IMR-90 (cell line): ENCODE data around the gene ACE. TPM values are rescaled to one million over a fixed set of nuclear protein-coding genes. Genes with fewer than 3 reads are reported as not detected.
A peak's percentile ranks its signal among the peaks of the same experiment; 100 is the strongest.

Experiments used
- ATAC-seq: fragments of 200-7000 bp; cut with Tn5 transposase; 2 replicates; pipeline ENCODE4 v1.9.1; 2020; ENCODE audit warnings: low read depth, mild to moderate bottlenecking, moderate library complexity
- BruUV-seq: library from RNA; stranded (reverse); fragments of 400-500 nt; replicated peaks from 2 replicates; lab custom pipeline; 2021; lab: Mats Ljungman, UMichigan
- CTCF ChIA-PET: fragments of 300-600 bp; formaldehyde crosslinking; extraction: SDS; loops from one replicate; lab custom pipeline; 2021; ENCODE audit warnings: antibody characterized with exemption; lab: Yijun Ruan, JAX
- POLR2A ChIA-PET: fragments of 300-600 bp; sonication (Branson Sonifier 250); formaldehyde crosslinking; loops from one replicate; lab custom pipeline; 2022; ENCODE audit warnings: antibody characterized with exemption; ENCODE audit not compliant: unreplicated experiment; lab: Charles Lee
- DNase-seq: peaks from one replicate; pipeline ENCODE4 v3.0.0; 2013
- H2AFZ ChIP-seq: replicated peaks from 2 replicates; pipeline ENCODE3; 2013; ENCODE audit warnings: low read length, mild to moderate bottlenecking; ENCODE audit not compliant: poor library complexity
- H2AK5ac ChIP-seq: 2 replicates; pipeline ENCODE4 v1.6.1; 2013; ENCODE audit warnings: low read depth, low read length, inconsistent platforms
- H2AK9ac ChIP-seq: replicated peaks from 2 replicates; pipeline ENCODE3; 2013; ENCODE audit warnings: mild to moderate bottlenecking, low read depth, low read length, moderate library complexity; ENCODE audit not compliant: poor library complexity
- H2BK120ac ChIP-seq: 2 replicates; pipeline ENCODE4 v1.6.1; 2013; ENCODE audit warnings: low read depth, low read length, inconsistent platforms
- H2BK15ac ChIP-seq: 3 replicates; pipeline ENCODE4 v1.6.1; 2013; ENCODE audit warnings: low read depth, low read length, inconsistent platforms
- H2BK20ac ChIP-seq: 2 replicates; pipeline ENCODE4 v1.6.1; 2013; ENCODE audit warnings: low read depth, mild to moderate bottlenecking, inconsistent platforms, low read length, moderate library complexity
- H2BK5ac ChIP-seq: 2 replicates; pipeline ENCODE4 v1.6.1; 2013; ENCODE audit warnings: mild to moderate bottlenecking, low read depth, low read length, inconsistent platforms; ENCODE audit not compliant: poor library complexity, severe bottlenecking
- H3K14ac ChIP-seq: replicated peaks from 2 replicates; pipeline ENCODE4 v1.6.1; 2013; ENCODE audit warnings: low read depth, low read length, inconsistent platforms
- H3K18ac ChIP-seq: 2 replicates; pipeline ENCODE4 v1.6.1; 2013; ENCODE audit warnings: low read depth, low read length, control low read depth
- H3K23ac ChIP-seq: 2 replicates; pipeline ENCODE4 v1.6.1; 2013; ENCODE audit warnings: low read depth, low read length, inconsistent platforms
- H3K27ac ChIP-seq: 2 replicates; pipeline ENCODE4 v1.5.1; 2013; ENCODE audit warnings: mild to moderate bottlenecking, control low read depth, low read length; ENCODE audit not compliant: insufficient read depth
- H3K27me3 ChIP-seq: 2 replicates; pipeline ENCODE4 v1.6.1; 2013; ENCODE audit warnings: low read length; ENCODE audit not compliant: control insufficient read depth, insufficient read depth
- H3K36me3 ChIP-seq: 2 replicates; pipeline ENCODE4 v1.6.1; 2013; ENCODE audit warnings: low read length, mixed read lengths; ENCODE audit not compliant: control insufficient read depth, insufficient read depth
- H3K4ac ChIP-seq: 2 replicates; pipeline ENCODE4 v1.6.1; 2013; ENCODE audit warnings: low read depth, low read length, inconsistent platforms
- H3K4me1 ChIP-seq: 2 replicates; pipeline ENCODE4 v1.6.1; 2013; ENCODE audit warnings: low read length, mixed read lengths; ENCODE audit not compliant: control insufficient read depth, insufficient read depth
- H3K4me2 ChIP-seq: 2 replicates; pipeline ENCODE4 v1.6.1; 2013; ENCODE audit warnings: low read depth, mild to moderate bottlenecking, control low read depth, low read length, moderate library complexity
- H3K4me3 ChIP-seq: 2 replicates; pipeline ENCODE4 v1.5.1; 2013; ENCODE audit warnings: low read depth, mild to moderate bottlenecking, control low read depth, low read length, moderate library complexity; ENCODE audit not compliant: insufficient read depth
- H3K56ac ChIP-seq: 2 replicates; pipeline ENCODE4 v1.6.1; 2013; ENCODE audit warnings: low read length, inconsistent platforms; ENCODE audit not compliant: insufficient read depth; ENCODE audit errors: extremely low read depth
- H3K79me1 ChIP-seq, 2 experiments: 2 replicates each; pipeline ENCODE4 v1.6.1; 2013; ENCODE audit warnings: low read length in 2 of 2, inconsistent platforms in 1 of 2, low read depth in 1 of 2
- H3K9ac ChIP-seq: 2 replicates; pipeline ENCODE4 v1.6.1; 2013; ENCODE audit warnings: low read depth, low read length, control low read depth
- H3K9me1 ChIP-seq: 2 replicates; pipeline ENCODE4 v1.6.1; 2013; ENCODE audit warnings: low read length, inconsistent platforms; ENCODE audit not compliant: insufficient read depth
- H3K9me3 ChIP-seq: 2 replicates; pipeline ENCODE4 v1.6.1; 2013; ENCODE audit warnings: low read length; ENCODE audit not compliant: control insufficient read depth, insufficient read depth
- H4K20me1 ChIP-seq: 2 replicates; pipeline ENCODE4 v1.6.1; 2013; ENCODE audit warnings: low read length, inconsistent platforms; ENCODE audit not compliant: insufficient read depth
- H4K5ac ChIP-seq: 2 replicates; pipeline ENCODE4 v1.6.1; 2013; ENCODE audit warnings: mild to moderate bottlenecking, low read depth, low read length, control low read depth
- H4K8ac ChIP-seq, 2 experiments: 2 replicates each; pipeline ENCODE4 v1.6.1; 2013; ENCODE audit warnings: low read depth in 2 of 2, low read length in 2 of 2, control low read depth in 1 of 2, inconsistent platforms in 1 of 2
- H4K91ac ChIP-seq: 2 replicates; pipeline ENCODE4 v1.6.1; 2013; ENCODE audit warnings: low read depth, low read length, inconsistent platforms; ENCODE audit not compliant: insufficient read depth
- CHD1 ChIP-seq: IDR thresholded peaks from 2 replicates; pipeline ENCODE4 v1.6.1; 2012; ENCODE audit warnings: low read depth, low read length, improper control_type of control experiment
- CTCF ChIP-seq: conservative IDR thresholded peaks from 2 replicates; pipeline ENCODE4 v1.5.1; 2012; ENCODE audit warnings: mild to moderate bottlenecking, low read depth, low read length, improper control_type of control experiment
- POLR2A ChIP-seq: IDR thresholded peaks from 2 replicates; pipeline ENCODE4 v1.6.1; 2012; ENCODE audit warnings: mild to moderate bottlenecking, low read depth, low read length
- RAD21 ChIP-seq: IDR thresholded peaks from 2 replicates; pipeline ENCODE4 v1.6.1; 2012; ENCODE audit warnings: low read length, improper control_type of control experiment
- WGBS, 2 experiments: methylation state at CpG; one replicate each; pipeline versions ENCODE4 v1.1.5 to v1.1.7; 2013; ENCODE audit warnings: missing lambda C conversion rate in 2 of 2; ENCODE audit not compliant: insufficient read length in 1 of 2; ENCODE audit errors: extremely low coverage in 2 of 2; 5-methylcytosine and 5-hydroxymethylcytosine counted together
- dilution Hi-C: fragments of 300-500 bp; cut with HindIII; formaldehyde crosslinking; loops from one replicate; pipeline ENCODE4 v1.14.3; 2018; ENCODE audit warnings: low sequenced_read_pairs; ENCODE audit not compliant: unreplicated experiment
- in situ Hi-C: fragments of 300-500 bp; cut with MboI; formaldehyde crosslinking; loops from 3 replicates; pipeline ENCODE4 v1.14.3; 2019; ENCODE audit warnings: low sequenced_read_pairs, inconsistent platforms, mixed read lengths
- intact Hi-C: fragments of 100-400 bp; cut with micrococcal nuclease; formaldehyde crosslinking; loops from 2 replicates; pipeline ENCODE4 v1.10.0; 2022
- polyA plus RNA-seq, 3 experiments: library from polyadenylated mRNA; depleted of rRNA; stranded (reverse); fragments of >200 nt; gene quantifications; 2 replicates each; pipeline ENCODE4 v1.2.3, GENCODE V29; 2012; ENCODE audit warnings: low replicate concordance in 1 of 3
- total RNA-seq: library from RNA; depleted of rRNA; stranded (reverse); fragments of >200 nt; gene quantifications from 2 replicates; pipeline ENCODE4 v1.2.3, GENCODE V29; 2012

Gene ACE
- total and polyA plus RNA-seq, 2 of the 4 experiments (the other 2 are of a cell fraction): 1.4 to 5.8 TPM

- ChIA-PET CTCF (no interaction called here), POLR2A (no interaction called here)
- Histone ChIP-seq H3K9me1 (peaks cover 5% of the 10 kb centered on the region), H3K23ac (no peak overlapping the region), H2BK5ac (no peak overlapping the region), H3K27me3 (peaks cover 9% of the 10 kb centered on the region; the same call in 1 of the 2 replicates), H3K4me1 (peaks cover 8% of the 10 kb centered on the region), H2AK9ac (no peak overlapping the region), H3K14ac (0 out of 2 replicates have a peak overlapping the region, but pooled peaks have one; percentile 21), H2BK20ac (no peak overlapping the region), H4K5ac (no peak overlapping the region), H2BK15ac (no peak overlapping the region), H3K4me3 (no peak overlapping the region), H4K20me1 (no peaks in the 10 kb centered on the region), H4K8ac (no peak overlapping the region), H3K56ac (no peak overlapping the region), H4K91ac (no peak overlapping the region), H2BK120ac (no peak overlapping the region), H3K18ac (no peak overlapping the region), H2AFZ (peak overlapping the region; percentile 47), H3K79me1 (no peaks in the 10 kb centered on the region), H3K36me3 (no peaks in the 10 kb centered on the region), H3K4me2 (no peak overlapping the region), H3K27ac (no peak overlapping the region), H3K9me3 (no peaks in the 10 kb centered on the region), H3K4ac (no peak overlapping the region), H3K9ac (no peak overlapping the region), H2AK5ac (no peak overlapping the region)
- intact Hi-C loops: no loop called here
- BruUV-seq: no TSS peak
- no peak for DNase-seq
- in situ Hi-C loops: no loop called here
- dilution Hi-C loops: no loop called here
- TF ChIP-seq POLR2A (no peak), CHD1 (no peak), CTCF (no peak), RAD21 (no peak)
- no peak for ATAC-seq
- WGBS, 2 experiments: no CpG with 5 or more reads among the region's 10 CpGs
These were observed 13.5 kb downstream of the ACE start for GRCh38 chr17:63490329-63490728.
